Stomach smooth muscle (tissue), 2 donors: ENCODE results near the gene DUOX2.

ENCODE experiments used
- H3K27ac ChIP-seq: one replicate; pipeline ENCODE4 v1.7.0; 2013; ENCODE audit warnings: mild to moderate bottlenecking, low read length, inconsistent platforms
- H3K27me3 ChIP-seq, 2 donors: one replicate each; pipeline ENCODE4 v1.7.0; 2013; ENCODE audit warnings: low read length in 2 of 2; ENCODE audit not compliant: insufficient read depth in 2 of 2, control insufficient read depth in 1 of 2
- H3K36me3 ChIP-seq, 2 donors: one replicate each; pipeline ENCODE4 v1.7.0; 2013; ENCODE audit warnings: low read length in 2 of 2; ENCODE audit not compliant: control insufficient read depth in 2 of 2, insufficient read depth in 2 of 2
- H3K4me1 ChIP-seq: one replicate; pipeline ENCODE4 v1.7.0; 2013; ENCODE audit warnings: low read length; ENCODE audit not compliant: control insufficient read depth, insufficient read depth
- H3K4me3 ChIP-seq, 2 donors: one replicate each; pipeline ENCODE4 v1.7.0; 2013; ENCODE audit warnings: low read length in 2 of 2
- H3K9ac ChIP-seq, 2 donors: one replicate each; pipeline ENCODE4 v1.7.0; 2013; ENCODE audit warnings: low read length in 2 of 2, mild to moderate bottlenecking in 1 of 2
- H3K9me3 ChIP-seq, 2 donors: one replicate each; pipeline ENCODE4 v1.7.0; 2013; ENCODE audit warnings: low read length in 2 of 2; ENCODE audit not compliant: control insufficient read depth in 2 of 2
- donor health status: healthy.
- donor health status: Pancreatic carcinoma.

DUOX2 gene

DNA sequence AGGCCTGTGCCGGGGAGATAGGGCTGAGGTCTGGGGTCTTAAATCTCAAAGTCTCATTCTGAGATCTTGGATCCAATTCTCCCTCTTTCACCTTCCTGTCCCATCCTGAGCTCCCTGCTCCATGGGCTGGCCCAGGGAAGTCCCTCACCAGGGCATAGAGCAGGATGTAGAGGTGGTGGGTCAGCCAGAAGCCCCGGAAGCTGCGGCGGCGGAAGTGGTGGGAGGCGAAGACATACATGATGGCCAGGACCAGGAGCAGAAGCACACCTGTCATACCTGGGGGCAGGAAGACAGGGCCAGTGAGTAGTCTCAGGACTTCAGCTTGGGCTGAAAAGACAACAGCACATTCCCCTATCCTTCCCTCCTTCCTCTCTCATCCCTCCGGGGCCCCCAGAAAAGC, 16.5 kb downstream of the DUOX2 start:
- H3K9ac ChIP-seq: no peak overlapping the region
- no peaks in the 10 kb centered on the region for H3K9me3 ChIP-seq
- peaks cover 0 to 4% of the 10 kb centered on the region in 2 donors for H3K27me3 ChIP-seq
- no peaks in the 10 kb centered on the region for H3K4me1 ChIP-seq
- no peak overlapping the region for H3K4me3 ChIP-seq
- no peak overlapping the region for H3K27ac ChIP-seq
- H3K36me3 ChIP-seq: no peaks in the 10 kb centered on the region

DNA sequence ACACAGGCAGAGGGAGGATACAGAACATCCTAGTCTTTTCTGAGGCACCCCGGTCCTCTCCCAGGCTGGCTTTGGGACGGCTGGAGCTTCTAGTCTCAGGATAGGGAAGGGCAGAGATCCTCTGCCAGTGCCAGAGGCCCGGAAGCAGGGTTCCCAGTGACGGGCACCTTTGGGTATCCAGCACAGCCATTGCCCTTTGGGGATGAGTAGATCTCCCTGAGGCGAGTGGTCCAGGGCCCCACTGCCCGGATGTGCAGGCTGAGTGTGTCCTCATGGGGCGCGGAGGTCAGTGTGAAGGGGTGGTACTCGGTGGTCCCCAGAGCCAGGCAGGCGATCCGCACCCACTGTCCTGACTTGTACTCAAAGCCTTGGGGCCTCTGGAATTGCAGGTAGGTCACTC, 18.3 kb downstream of the DUOX2 start:
- no peak overlapping the region for H3K4me3 ChIP-seq
- H3K9ac ChIP-seq: no peak overlapping the region
- no peak overlapping the region for H3K27ac ChIP-seq
- H3K27me3 ChIP-seq: peaks cover 0 to 5% of the 10 kb centered on the region in 2 donors
- H3K4me1 ChIP-seq: no peaks in the 10 kb centered on the region
- no peaks in the 10 kb centered on the region for H3K36me3 ChIP-seq
- H3K9me3 ChIP-seq: peaks cover 2 to 5% of the 10 kb centered on the region in 2 donors

DNA sequence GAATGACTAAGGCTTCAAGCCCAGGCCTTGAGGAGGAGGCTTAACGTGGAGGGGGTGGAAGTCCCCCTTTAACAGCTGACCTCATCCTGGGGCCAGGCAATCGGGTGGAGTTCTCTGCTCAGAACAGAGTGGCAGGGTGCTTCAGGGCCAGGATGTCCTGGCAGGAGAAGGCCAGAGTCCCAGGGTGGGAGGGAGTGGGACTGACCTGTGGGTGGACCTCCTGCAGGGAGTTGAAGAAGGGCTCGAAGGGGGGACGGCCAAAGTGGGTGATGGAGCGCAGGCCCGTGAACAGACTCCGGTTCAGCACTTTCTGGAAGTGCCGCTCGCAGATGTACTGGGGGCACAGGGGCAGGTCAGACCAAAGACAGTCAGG, 19.6 kb downstream of the DUOX2 start:
- peaks cover 2 to 5% of the 10 kb centered on the region in 2 donors for H3K9me3 ChIP-seq
- H3K27ac ChIP-seq: no peak overlapping the region
- no peaks in the 10 kb centered on the region for H3K4me1 ChIP-seq
- H3K36me3 ChIP-seq: no peaks in the 10 kb centered on the region
- H3K9ac ChIP-seq: no peak overlapping the region
- H3K4me3 ChIP-seq: no peak overlapping the region
- H3K27me3 ChIP-seq: peaks cover 0 to 5% of the 10 kb centered on the region in 2 donors

DNA sequence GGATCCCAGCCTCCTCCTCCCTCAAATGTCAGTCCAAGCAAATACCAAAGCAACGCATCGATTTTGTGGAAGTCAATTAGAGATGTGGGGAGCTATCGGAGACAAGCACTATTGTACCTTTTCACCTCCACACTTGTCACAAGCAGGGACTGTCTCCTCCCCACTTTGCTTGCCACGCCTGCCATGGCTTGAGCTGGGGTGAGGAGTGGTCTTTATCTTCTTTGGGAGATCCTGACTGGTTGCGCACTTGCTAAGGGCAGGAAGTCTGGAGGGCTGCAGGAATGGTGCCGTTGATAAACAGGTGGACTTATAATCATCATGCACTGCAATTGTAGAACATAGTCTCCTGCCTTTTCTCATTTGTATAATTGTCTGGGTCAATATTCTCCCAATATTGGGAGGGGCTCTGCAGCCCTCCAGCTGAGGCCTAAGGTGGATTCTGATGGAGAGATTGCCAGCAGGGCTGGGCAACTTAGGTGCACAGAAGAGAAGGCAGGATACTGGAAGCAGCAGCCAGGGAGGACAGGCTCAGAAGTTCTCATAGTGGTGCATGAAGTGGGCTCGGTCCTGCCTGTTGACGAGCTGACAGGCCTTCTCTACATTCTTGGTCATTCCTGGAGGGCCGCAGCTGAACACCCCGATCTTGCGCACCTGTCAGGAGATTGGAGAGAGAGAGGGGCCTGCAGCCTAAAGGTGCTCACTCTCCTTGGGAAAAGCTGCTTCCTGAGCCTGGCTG, 20.2 kb downstream of the DUOX2 start:
- no peaks in the 10 kb centered on the region for H3K36me3 ChIP-seq
- peaks cover 2 to 5% of the 10 kb centered on the region in 2 donors for H3K9me3 ChIP-seq
- H3K9ac ChIP-seq: no peak overlapping the region
- H3K27ac ChIP-seq: no peak overlapping the region
- H3K4me1 ChIP-seq: no peaks in the 10 kb centered on the region
- H3K27me3 ChIP-seq: peaks cover 0 to 5% of the 10 kb centered on the region in 2 donors
- H3K4me3 ChIP-seq: no peak overlapping the region

DNA sequence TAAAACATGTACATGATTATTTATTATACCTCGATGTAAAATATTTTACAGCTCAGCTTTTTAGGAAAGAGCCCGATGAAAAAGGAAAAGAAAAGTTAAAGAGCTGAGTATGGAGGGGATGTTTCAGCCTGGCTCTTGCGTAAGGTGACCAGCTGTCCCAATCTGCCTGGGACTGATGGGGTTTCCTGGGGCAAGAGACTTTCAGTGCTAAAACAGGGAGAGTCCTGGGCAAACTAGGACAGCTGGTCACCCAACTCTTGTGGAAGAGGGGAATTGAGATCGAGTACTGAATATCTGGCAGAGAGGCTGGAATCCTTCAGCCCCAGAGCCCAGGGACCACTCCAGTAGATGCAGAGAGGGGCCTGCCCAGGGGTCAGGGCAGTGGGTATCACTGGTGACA, 21.0 kb downstream of the DUOX2 start:
- Histone ChIP-seq H3K9me3 (peaks cover 2 to 5% of the 10 kb centered on the region in 2 donors), H3K27ac (no peak overlapping the region), H3K4me3 (no peak overlapping the region), H3K36me3 (no peaks in the 10 kb centered on the region), H3K9ac (no peak overlapping the region), H3K4me1 (no peaks in the 10 kb centered on the region), H3K27me3 (peaks cover 0 to 5% of the 10 kb centered on the region in 2 donors)

DNA sequence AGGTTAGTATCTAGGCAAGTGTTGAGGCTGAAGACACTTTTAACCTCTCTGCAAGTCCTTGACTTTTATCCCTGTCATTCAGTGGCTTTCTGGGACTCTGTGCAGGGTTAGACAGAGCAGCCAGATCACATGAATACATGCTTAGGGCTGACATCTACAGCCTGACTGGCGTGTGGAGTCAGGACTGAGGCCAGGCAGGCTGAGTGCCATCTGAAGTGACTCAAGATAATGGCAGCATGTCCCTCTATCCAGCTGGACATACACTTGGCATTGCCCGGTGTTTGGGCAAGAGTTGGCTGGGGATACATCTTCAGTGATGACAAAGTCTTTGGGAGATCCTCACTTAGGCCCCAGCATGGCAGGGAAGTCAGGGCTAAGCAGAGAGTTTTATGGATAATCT, 22.4 kb downstream of the DUOX2 start:
- no peak overlapping the region for H3K4me3 ChIP-seq
- no peak overlapping the region for H3K9ac ChIP-seq
- no peaks in the 10 kb centered on the region for H3K4me1 ChIP-seq
- H3K27me3 ChIP-seq: peaks cover 4 to 5% of the 10 kb centered on the region in 2 donors
- peaks cover 2 to 5% of the 10 kb centered on the region in 2 donors for H3K9me3 ChIP-seq
- H3K27ac ChIP-seq: no peak overlapping the region
- H3K36me3 ChIP-seq: no peaks in the 10 kb centered on the region

DNA sequence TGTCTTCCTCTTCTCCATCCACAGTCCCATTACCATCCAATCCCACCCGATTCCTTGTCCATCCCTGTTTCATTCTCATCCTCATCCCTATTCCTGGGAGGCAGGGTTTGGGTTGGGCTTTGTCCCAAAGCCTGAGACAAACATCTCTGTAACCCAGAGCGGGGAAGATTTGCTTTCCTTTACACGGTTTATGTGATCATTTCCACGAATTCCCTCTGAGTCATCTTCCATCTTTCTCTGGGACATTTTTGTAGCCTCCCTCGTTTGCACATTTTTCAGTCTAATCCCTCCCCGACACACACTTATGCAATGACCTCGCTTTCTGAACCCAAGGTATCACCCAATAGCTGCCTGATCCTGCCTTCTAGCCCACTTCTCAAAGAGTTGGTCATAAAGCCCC, 22.8 kb downstream of the DUOX2 start:
- Histone ChIP-seq H3K36me3 (no peaks in the 10 kb centered on the region), H3K27ac (no peak overlapping the region), H3K9ac (no peak overlapping the region), H3K27me3 (peaks cover 4 to 5% of the 10 kb centered on the region in 2 donors), H3K9me3 (peaks cover 2 to 5% of the 10 kb centered on the region in 2 donors), H3K4me1 (no peaks in the 10 kb centered on the region), H3K4me3 (no peak overlapping the region)

DNA sequence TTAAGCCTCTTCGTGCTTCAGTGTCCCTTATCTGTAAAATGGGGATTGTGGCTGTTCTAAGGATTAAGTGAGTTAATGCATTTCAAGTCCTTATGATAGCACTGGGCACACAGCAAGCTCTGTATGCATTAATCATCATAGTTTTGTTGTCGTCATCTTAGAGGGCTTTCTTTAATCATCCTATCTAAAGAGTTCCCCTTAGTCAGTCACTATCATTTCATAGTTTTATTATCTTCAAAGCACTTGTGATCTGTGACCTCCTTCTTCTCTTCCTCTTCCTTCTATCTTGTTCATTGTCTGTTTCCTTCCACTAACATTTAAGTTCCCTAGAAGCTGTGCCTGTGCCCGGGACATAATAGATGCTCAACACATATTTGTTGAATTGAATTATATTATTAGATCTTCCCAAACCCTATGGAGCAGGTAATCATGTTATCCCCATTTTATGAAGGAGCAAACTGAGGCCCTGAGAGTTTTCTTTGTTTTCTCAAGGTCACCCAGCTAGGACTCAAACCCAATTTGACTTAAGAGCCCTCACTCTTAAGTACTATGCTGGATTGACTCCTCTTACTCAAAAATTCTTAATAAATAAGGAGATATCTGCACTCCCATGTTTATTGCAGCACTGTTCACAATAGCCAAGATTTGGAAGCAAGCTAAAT, 24.1 kb downstream of the DUOX2 start:
- H3K36me3 ChIP-seq: no peaks in the 10 kb centered on the region
- H3K4me3 ChIP-seq: no peak overlapping the region
- no peaks in the 10 kb centered on the region for H3K4me1 ChIP-seq
- no peak overlapping the region for H3K9ac ChIP-seq
- H3K27ac ChIP-seq: no peak overlapping the region
- peaks cover 4 to 5% of the 10 kb centered on the region in 2 donors for H3K27me3 ChIP-seq
- H3K9me3 ChIP-seq: peaks cover 2 to 5% of the 10 kb centered on the region in 2 donors

DNA sequence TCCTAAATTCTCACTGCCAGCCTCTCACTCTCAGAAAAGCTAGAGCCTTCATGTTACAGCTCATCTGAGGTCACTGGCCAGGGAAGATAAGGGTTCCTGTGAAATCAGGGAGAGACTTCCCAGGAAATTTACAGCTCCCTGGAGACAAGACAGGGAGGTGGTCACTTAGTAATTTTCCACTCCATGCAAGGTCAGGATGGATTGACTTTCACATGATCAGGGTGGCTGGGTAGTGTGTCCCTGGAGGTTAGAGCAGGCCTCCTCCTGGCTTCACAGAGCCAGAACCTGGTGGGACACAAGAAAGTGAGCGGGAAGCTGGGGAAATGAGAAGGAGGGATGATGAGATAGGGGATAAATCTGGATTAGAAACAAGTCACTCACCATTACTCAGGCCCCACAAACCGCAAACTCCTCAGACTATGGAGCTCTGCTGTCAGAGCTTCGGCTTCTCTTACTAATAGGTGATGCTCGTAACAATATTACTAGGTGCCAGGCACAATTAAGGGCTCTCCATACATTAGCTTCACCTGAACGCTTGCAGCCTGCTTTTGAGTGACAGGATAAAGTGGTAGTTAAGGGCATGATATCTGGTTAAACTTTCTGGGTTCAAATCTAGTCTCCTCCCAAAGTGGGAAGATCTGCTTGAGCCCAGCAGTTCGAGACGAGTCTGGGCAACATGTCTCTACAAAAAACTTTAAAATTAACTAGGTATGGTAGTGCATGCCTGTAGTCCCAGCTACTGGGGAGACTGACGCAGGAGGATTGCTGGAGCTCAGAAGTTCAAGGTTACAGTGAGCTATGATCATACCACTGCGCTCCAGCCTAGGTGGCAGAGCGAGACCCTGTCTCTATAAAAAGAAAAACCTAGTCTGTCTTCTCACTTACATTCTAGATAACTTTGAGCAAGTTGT, 24.9 kb downstream of the DUOX2 start:
- no peak overlapping the region for H3K4me3 ChIP-seq
- H3K27ac ChIP-seq: no peak overlapping the region
- no peaks in the 10 kb centered on the region for H3K4me1 ChIP-seq
- no peaks in the 10 kb centered on the region for H3K36me3 ChIP-seq
- no peak overlapping the region for H3K9ac ChIP-seq
- H3K9me3 ChIP-seq: peaks cover 2 to 5% of the 10 kb centered on the region in 2 donors
- peaks cover 4 to 5% of the 10 kb centered on the region in 2 donors for H3K27me3 ChIP-seq

DNA sequence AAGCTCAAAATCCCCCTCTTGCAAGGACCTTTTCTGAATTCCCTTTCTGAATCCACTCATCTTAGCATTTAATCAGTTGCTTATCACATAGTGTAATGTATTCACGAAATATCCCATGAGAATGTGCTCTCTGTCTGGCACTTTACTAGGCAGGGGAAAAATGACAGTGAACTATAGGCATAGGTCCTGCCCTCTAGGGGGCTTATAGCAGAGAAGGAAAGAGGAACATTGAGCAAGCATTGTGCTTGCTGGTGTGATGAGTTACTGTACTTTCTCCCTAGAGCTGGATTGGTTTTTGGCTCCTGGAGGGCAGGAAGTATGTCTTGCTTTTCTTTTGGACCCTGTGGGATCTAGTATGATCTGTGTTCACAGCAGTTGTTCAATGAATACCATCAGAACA, 26.5 kb downstream of the DUOX2 start:
- H3K36me3 ChIP-seq: no peaks in the 10 kb centered on the region

More for the DNA sequence above, 26.5 kb downstream of the DUOX2 start:
- Histone ChIP-seq H3K4me3 (no peak overlapping the region), H3K27me3 (peaks cover 4 to 5% of the 10 kb centered on the region in 2 donors), H3K9ac (no peak overlapping the region), H3K9me3 (peaks cover 2 to 5% of the 10 kb centered on the region in 2 donors), H3K4me1 (no peaks in the 10 kb centered on the region), H3K27ac (no peak overlapping the region)
